Measurements from ENCODE around the gene ENDOV.

DNA sequence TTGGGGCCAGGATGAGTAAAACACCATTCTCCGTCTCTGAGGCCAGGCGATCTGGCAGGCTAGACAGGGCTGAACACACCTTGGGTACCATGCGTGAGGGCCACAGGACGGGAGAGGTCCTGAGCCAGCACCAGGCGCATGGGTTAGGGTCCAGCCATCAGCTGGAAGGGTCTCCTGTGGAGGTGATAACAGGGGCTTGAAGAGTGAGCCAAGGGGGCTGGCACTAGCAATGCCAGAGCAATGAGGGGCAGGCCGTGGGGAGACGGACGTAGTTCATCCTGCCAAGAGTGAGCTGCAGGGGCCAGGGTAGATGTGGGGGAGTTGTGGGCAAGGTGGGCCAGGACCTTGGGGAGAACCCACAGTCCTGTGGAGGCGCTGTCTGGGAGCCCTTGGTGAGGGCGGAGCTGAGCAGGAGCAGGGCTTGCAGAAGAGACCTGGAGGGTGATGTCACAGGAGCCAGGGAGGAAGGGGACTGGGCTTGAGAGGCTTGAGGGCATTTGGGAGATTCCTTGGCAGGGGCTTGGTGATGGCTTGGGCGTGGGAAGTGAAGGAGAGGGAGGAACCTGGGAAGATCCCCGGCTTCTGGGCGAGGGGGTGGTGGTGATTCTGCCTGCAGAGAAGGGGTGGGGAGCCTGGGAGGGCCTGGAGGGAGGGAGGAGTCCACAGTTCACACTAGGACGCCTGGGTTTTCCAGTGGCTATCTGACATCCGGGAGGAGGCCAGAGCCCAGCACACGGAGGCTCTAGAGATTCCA is 67.8 kb downstream of the ENDOV start:
- no peak for TF ChIP-seq EZH2 (IDR thresholded peaks at IDR 0.05)
- TF ChIP-seq CBX3 (IDR thresholded peaks at IDR 0.05; ENCODE audit: low read depth): no peak
- no peak for TF ChIP-seq SP1 (IDR thresholded peaks at IDR 0.05; ENCODE audit: low read depth)
- no peak for TF ChIP-seq POLR2AphosphoS5 (IDR thresholded peaks at IDR 0.05; ENCODE audit: low read depth, low read length)
- no peak for TF ChIP-seq EGR1 (IDR thresholded peaks at IDR 0.05; ENCODE audit: low read depth)
- TF ChIP-seq, protein P1, sequence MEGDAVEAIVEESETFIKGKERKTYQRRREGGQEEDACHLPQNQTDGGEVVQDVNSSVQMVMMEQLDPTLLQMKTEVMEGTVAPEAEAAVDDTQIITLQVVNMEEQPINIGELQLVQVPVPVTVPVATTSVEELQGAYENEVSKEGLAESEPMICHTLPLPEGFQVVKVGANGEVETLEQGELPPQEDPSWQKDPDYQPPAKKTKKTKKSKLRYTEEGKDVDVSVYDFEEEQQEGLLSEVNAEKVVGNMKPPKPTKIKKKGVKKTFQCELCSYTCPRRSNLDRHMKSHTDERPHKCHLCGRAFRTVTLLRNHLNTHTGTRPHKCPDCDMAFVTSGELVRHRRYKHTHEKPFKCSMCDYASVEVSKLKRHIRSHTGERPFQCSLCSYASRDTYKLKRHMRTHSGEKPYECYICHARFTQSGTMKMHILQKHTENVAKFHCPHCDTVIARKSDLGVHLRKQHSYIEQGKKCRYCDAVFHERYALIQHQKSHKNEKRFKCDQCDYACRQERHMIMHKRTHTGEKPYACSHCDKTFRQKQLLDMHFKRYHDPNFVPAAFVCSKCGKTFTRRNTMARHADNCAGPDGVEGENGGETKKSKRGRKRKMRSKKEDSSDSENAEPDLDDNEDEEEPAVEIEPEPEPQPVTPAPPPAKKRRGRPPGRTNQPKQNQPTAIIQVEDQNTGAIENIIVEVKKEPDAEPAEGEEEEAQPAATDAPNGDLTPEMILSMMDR (IDR thresholded peaks at IDR 0.05 in 2 of 3, conservative IDR thresholded peaks at IDR 0.05 in 1 of 3; ENCODE audit: borderline replicate concordance in 1 of 3, insufficient read depth in 1 of 3, low read depth in 2 of 3, low read length in 2 of 3): no peak
- TF ChIP-seq, protein P2, sequence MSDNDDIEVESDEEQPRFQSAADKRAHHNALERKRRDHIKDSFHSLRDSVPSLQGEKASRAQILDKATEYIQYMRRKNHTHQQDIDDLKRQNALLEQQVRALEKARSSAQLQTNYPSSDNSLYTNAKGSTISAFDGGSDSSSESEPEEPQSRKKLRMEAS (IDR thresholded peaks at IDR 0.05): no peak
- TF ChIP-seq RAD21 (IDR thresholded peaks at IDR 0.05; ENCODE audit: low read depth): no peak

Data from HCT116 (cell line).